Measurements from ENCODE around the gene ALDH1L1.

The ALDH1L1 gene

DNA sequence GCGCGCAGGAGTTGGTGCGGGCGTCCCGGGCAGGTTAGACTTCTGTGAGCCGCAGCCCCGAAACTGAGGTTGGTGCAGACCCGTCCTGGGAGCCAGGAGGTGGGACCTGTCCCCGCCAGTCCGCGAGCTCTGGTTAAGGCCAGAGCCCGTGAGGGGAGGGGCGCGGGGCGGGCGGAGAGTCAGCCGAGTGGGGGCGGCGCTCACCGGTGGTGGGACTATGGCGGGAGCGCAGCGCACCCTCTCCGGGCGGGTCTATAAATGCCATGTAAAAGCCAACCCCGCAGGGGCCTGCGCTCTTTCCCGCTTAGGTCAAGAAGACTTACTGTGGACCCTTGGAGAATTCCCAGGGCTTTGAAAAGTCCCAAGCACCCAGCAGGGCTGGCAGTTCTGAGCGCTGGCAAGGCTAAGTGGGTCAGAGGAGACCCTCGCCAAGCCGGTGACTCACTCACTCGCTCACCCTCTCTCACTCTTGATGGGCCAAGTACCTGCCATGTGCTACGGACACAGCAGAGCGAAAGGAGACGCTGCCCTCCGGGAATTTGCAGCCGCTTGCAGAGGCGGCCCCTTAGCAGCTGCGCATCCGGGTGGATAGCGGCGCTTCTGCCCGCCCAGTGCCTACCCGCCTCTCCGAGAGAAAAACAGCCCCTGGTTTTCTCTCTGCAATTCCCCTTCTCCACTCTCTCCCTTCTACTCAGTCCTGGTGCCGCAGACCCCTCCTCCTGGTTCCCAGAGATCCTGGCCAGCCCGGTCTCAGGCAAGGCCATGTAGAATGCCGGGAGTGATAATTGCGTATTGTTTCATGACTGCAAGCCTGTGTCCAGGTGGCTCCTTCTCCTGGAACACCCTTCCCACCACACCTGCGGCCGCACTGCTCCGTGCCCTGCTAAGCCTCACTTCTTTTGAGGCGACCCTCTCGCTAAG lies at the start of gene ALDH1L1:
ALDH1L1 (minus strand) TSS at position 110 of the 921 bp plus-strand sequence. CDS start 19,607 bp downstream, outside the sequence.
- no peaks in the 10 kb centered on the region for H3K4me1 ChIP-seq (ENCODE audit: insufficient read depth, insufficient read length)
- TF ChIP-seq SUZ12 (IDR thresholded peaks at IDR 0.05; ENCODE audit: extremely low read depth, insufficient read depth, insufficient read length) (no peak), ZNF274 (IDR thresholded peaks at IDR 0.05; ENCODE audit: low read depth, low read length) (no peak), YY1 (IDR thresholded peaks at IDR 0.05; ENCODE audit: insufficient read depth, insufficient read length) (no peak)
- peak; percentile 33 for DNase-seq (ENCODE audit: low read depth, low spot score)
- H3K4me3 ChIP-seq (ENCODE audit: insufficient read length, low read depth), result peak within 1 kb of the TSS; percentile 54
- H3K36me3 ChIP-seq (ENCODE audit: insufficient read depth, insufficient read length, low read length), result no peaks in the 10 kb centered on the region
- peaks cover 7% of the 10 kb centered on the region; the same call in 1 of the 2 replicates for H3K9me3 ChIP-seq (ENCODE audit: insufficient read depth, low read length)
- peaks cover 34% of the 10 kb centered on the region for H3K27me3 ChIP-seq (ENCODE audit: insufficient read depth, insufficient read length)
- H3K9ac ChIP-seq (ENCODE audit: insufficient read length, low read depth), result peak within 1 kb of the TSS; percentile 75

GRCh38 chr3:126226374-126226773 lies 46.0 kb upstream of the ALDH1L1 start:
- Histone ChIP-seq H3K9me3 (ENCODE audit: insufficient read depth, low read length) (no peaks in the 10 kb centered on the region), H3K36me3 (ENCODE audit: insufficient read depth, insufficient read length, low read length) (no peaks in the 10 kb centered on the region), H3K9ac (ENCODE audit: insufficient read length, low read depth) (no peak overlapping the region), H3K27me3 (ENCODE audit: insufficient read depth, insufficient read length) (no peaks in the 10 kb centered on the region), H3K4me1 (ENCODE audit: insufficient read depth, insufficient read length) (no peaks in the 10 kb centered on the region), H3K4me3 (ENCODE audit: insufficient read length, low read depth) (no peak overlapping the region)
- TF ChIP-seq YY1 (IDR thresholded peaks at IDR 0.05; ENCODE audit: insufficient read depth, insufficient read length), result no peak
- TF ChIP-seq ZNF274 (IDR thresholded peaks at IDR 0.05; ENCODE audit: low read depth, low read length), result no peak
- no peak for TF ChIP-seq SUZ12 (IDR thresholded peaks at IDR 0.05; ENCODE audit: extremely low read depth, insufficient read depth, insufficient read length)
- DNase-seq (ENCODE audit: low read depth, low spot score), result no peak

- Histone ChIP-seq H3K36me3 (ENCODE audit: insufficient read depth, insufficient read length, low read length) (no peaks in the 10 kb centered on the region), H3K4me1 (ENCODE audit: insufficient read depth, insufficient read length) (peaks cover 11% of the 10 kb centered on the region), H3K27me3 (ENCODE audit: insufficient read depth, insufficient read length) (peaks cover 15% of the 10 kb centered on the region), H3K9ac (ENCODE audit: insufficient read length, low read depth) (no peak overlapping the region), H3K9me3 (ENCODE audit: insufficient read depth, low read length) (peaks cover 23% of the 10 kb centered on the region; the same call in 1 of the 2 replicates), H3K4me3 (ENCODE audit: insufficient read length, low read depth) (no peak overlapping the region)
- no peak for DNase-seq (ENCODE audit: low read depth, low spot score)
- TF ChIP-seq SUZ12 (IDR thresholded peaks at IDR 0.05; ENCODE audit: extremely low read depth, insufficient read depth, insufficient read length), result no peak
- TF ChIP-seq YY1 (IDR thresholded peaks at IDR 0.05; ENCODE audit: insufficient read depth, insufficient read length), result no peak
- TF ChIP-seq ZNF274 (IDR thresholded peaks at IDR 0.05; ENCODE audit: low read depth, low read length), result no peak
Measured at GRCh38 chr3:126216416-126216815, 36.0 kb upstream of the ALDH1L1 start.

DNA sequence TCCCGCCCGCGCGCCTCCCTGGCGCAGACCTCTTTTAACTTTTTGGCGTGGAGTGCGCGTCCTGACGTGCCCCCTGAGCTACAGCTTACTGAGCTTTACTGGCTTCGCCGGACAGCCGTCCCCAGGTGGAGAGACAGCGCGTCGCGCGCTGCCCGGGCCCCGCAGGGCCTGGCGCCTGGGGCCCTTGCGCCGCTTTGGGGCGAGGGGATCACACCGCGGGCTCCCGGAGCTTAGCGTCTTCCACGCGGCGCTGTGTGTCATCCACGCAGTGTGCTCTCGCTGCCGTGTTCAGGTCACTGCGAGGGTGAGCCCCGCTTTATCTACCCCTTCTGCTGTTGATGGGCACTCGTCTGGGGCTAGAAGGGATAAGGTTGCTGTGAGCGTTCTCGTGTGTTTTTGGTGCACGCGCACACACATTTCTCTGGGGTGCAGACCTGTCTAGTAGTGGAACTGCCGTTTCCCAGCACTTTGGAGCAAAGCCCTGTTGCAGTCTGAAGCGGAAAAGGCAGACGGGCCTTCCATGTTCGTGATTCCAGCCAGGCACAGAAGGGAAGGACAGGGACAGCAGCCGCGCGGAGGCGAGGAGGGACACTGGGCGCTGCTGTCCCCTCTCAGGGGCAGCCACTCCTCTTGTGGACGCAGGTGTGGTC lies 33.1 kb upstream of the ALDH1L1 start:
- Histone ChIP-seq H3K9me3 (ENCODE audit: insufficient read depth, low read length) (peaks cover 45% of the 10 kb centered on the region; the same call in 1 of the 2 replicates), H3K4me3 (ENCODE audit: insufficient read length, low read depth) (peak overlapping the region; percentile 59), H3K4me1 (ENCODE audit: insufficient read depth, insufficient read length) (peaks cover 11% of the 10 kb centered on the region), H3K27me3 (ENCODE audit: insufficient read depth, insufficient read length) (peaks cover 17% of the 10 kb centered on the region), H3K9ac (ENCODE audit: insufficient read length, low read depth) (peak overlapping the region; percentile 86), H3K36me3 (ENCODE audit: insufficient read depth, insufficient read length, low read length) (no peaks in the 10 kb centered on the region)
- no peak for DNase-seq (ENCODE audit: low read depth, low spot score)
- TF ChIP-seq ZNF274 (IDR thresholded peaks at IDR 0.05; ENCODE audit: low read depth, low read length), result no peak
- no peak for TF ChIP-seq YY1 (IDR thresholded peaks at IDR 0.05; ENCODE audit: insufficient read depth, insufficient read length)
- TF ChIP-seq SUZ12 (IDR thresholded peaks at IDR 0.05; ENCODE audit: extremely low read depth, insufficient read depth, insufficient read length), result no peak

GRCh38 chr3:126212620-126213378 lies 32.4 kb upstream of the ALDH1L1 start:
- Histone ChIP-seq H3K9me3 (ENCODE audit: insufficient read depth, low read length) (peaks cover 51% of the 10 kb centered on the region; the same call in 1 of the 2 replicates), H3K9ac (ENCODE audit: insufficient read length, low read depth) (peak overlapping the region; percentile 86), H3K4me3 (ENCODE audit: insufficient read length, low read depth) (peak overlapping the region; percentile 59), H3K36me3 (ENCODE audit: insufficient read depth, insufficient read length, low read length) (no peaks in the 10 kb centered on the region), H3K27me3 (ENCODE audit: insufficient read depth, insufficient read length) (peaks cover 17% of the 10 kb centered on the region), H3K4me1 (ENCODE audit: insufficient read depth, insufficient read length) (peaks cover 11% of the 10 kb centered on the region)
- peak; percentile 79 for DNase-seq (ENCODE audit: low read depth, low spot score)
- TF ChIP-seq ZNF274 (IDR thresholded peaks at IDR 0.05; ENCODE audit: low read depth, low read length), result no peak
- TF ChIP-seq YY1 (IDR thresholded peaks at IDR 0.05; ENCODE audit: insufficient read depth, insufficient read length), result no peak
- TF ChIP-seq SUZ12 (IDR thresholded peaks at IDR 0.05; ENCODE audit: extremely low read depth, insufficient read depth, insufficient read length), result no peak

- TF ChIP-seq SUZ12 (IDR thresholded peaks at IDR 0.05; ENCODE audit: extremely low read depth, insufficient read depth, insufficient read length) (no peak), YY1 (IDR thresholded peaks at IDR 0.05; ENCODE audit: insufficient read depth, insufficient read length) (no peak), ZNF274 (IDR thresholded peaks at IDR 0.05; ENCODE audit: low read depth, low read length) (no peak)
- H3K9me3 ChIP-seq (ENCODE audit: insufficient read depth, low read length), result peaks cover 56% of the 10 kb centered on the region; the same call in 1 of the 2 replicates
- H3K4me1 ChIP-seq (ENCODE audit: insufficient read depth, insufficient read length), result peaks cover 11% of the 10 kb centered on the region
- DNase-seq (ENCODE audit: low read depth, low spot score), result no peak
- H3K36me3 ChIP-seq (ENCODE audit: insufficient read depth, insufficient read length, low read length), result no peaks in the 10 kb centered on the region
- peak overlapping the region; percentile 72 for H3K9ac ChIP-seq (ENCODE audit: insufficient read length, low read depth)
- peak overlapping the region; percentile 37 for H3K4me3 ChIP-seq (ENCODE audit: insufficient read length, low read depth)
- peaks cover 17% of the 10 kb centered on the region for H3K27me3 ChIP-seq (ENCODE audit: insufficient read depth, insufficient read length)
Measured at GRCh38 chr3:126212250-126212619, 31.8 kb upstream of the ALDH1L1 start.
